Upper lobe of left lung (tissue), 4 donors: ENCODE results near the gene PI4K2A.

ENCODE experiments used
- EP300 ChIP-seq, 4 donors: sonication (generic); formaldehyde crosslinking; IDR thresholded peaks; one replicate each; pipeline ENCODE4 v1.5.1; 2017; ENCODE audit warnings: antibody characterized with exemption in 4 of 4, control low read depth in 2 of 4
- POLR2AphosphoS5 ChIP-seq, 2 donors: sonication (generic); formaldehyde crosslinking; IDR thresholded peaks; one replicate each; pipeline ENCODE4 v1.5.1; 2017; ENCODE audit warnings: antibody characterized with exemption in 2 of 2
- TF ChIP-seq, protein P1 (sequence below), 6 experiments: fragments of 450-650 bp in 4 of 6; fragments of 200-600 bp in 2 of 6; sonication (generic) in 2 of 6; IDR thresholded peaks; one replicate each; pipeline ENCODE4 v1.5.1; 2016 to 2019; ENCODE audit warnings: antibody characterized with exemption in 6 of 6

DNA sequence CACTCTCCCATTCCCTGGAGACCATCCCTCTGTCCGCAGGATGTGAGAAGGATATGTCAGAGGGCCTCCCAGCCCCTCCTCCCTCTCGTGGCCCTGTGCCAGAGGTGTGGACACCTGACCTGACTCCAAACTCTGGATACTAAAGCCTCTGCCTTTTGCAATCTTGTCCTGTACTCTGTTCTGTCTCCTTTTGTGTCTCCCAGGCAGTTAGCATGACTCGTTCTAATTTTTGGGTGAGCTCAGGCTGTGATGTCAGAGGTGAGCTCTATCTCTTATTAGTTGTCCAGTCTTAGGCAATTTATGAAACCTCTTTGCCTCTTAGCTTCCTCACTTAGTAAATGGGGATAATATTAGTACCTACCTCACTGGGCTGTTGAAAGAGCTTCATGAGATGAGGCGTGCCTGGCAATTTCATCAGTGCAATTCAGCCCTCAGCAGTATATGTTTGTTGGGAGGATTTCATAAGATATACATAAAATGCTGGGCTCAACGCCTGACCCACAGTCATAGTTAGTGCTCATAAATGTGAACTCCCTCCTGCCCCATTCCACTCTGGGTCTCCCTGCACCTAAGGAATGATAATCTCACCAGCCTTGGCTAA lies 84.0 kb downstream of the PI4K2A start:
- TF ChIP-seq, protein P1, sequence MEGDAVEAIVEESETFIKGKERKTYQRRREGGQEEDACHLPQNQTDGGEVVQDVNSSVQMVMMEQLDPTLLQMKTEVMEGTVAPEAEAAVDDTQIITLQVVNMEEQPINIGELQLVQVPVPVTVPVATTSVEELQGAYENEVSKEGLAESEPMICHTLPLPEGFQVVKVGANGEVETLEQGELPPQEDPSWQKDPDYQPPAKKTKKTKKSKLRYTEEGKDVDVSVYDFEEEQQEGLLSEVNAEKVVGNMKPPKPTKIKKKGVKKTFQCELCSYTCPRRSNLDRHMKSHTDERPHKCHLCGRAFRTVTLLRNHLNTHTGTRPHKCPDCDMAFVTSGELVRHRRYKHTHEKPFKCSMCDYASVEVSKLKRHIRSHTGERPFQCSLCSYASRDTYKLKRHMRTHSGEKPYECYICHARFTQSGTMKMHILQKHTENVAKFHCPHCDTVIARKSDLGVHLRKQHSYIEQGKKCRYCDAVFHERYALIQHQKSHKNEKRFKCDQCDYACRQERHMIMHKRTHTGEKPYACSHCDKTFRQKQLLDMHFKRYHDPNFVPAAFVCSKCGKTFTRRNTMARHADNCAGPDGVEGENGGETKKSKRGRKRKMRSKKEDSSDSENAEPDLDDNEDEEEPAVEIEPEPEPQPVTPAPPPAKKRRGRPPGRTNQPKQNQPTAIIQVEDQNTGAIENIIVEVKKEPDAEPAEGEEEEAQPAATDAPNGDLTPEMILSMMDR (IDR thresholded peaks at IDR 0.05): no peak
- TF ChIP-seq EP300 (IDR thresholded peaks at IDR 0.05) (no peak), POLR2AphosphoS5 (IDR thresholded peaks at IDR 0.05) (peak in 1 of 2 donors; percentile 15)
